HG03442 (cell line): ENCODE results near the gene OGDH.
"Not testable (repeated sequence)": the region's sequence is repeated elsewhere in the genome, so short reads cannot be mapped to it uniquely, and the experiment has no call there.

ENCODE experiments used
- ATAC-seq: cut with Tn5 transposase; IDR thresholded peaks from one replicate; pipeline ENCODE4 v1.9.1; 2021; ENCODE audit warnings: mild to moderate bottlenecking, moderate library complexity; ENCODE audit not compliant: unreplicated experiment

OGDH gene

GRCh38 chr7:44580945-44581878, 25.2 kb upstream of the OGDH start:
- ATAC-seq, result peak; percentile 26

GRCh38 chr7:44581879-44582603, 24.4 kb upstream of the OGDH start, which contains the start of gene TMED4:
TMED4 (minus strand) TSS chr7:44582231; CDS start chr7:44582206, 25 bp downstream.
- peak; percentile 82 for ATAC-seq

- ATAC-seq, result no peak
Observed at GRCh38 chr7:44583146-44583865, 23.1 kb upstream of the OGDH start.

GRCh38 chr7:44587843-44588711, 18.4 kb upstream of the OGDH start:
- ATAC-seq, result no peak

GRCh38 chr7:44590910-44591309, 15.5 kb upstream of the OGDH start:
- ATAC-seq, result no peak

GRCh38 chr7:44595934-44596635, 10.3 kb upstream of the OGDH start:
- no peak for ATAC-seq

GRCh38 chr7:44597181-44597580, 9.2 kb upstream of the OGDH start:
- ATAC-seq, result not testable (repeated sequence)

- no peak for ATAC-seq
Observed at GRCh38 chr7:44599222-44599621, 7.2 kb upstream of the OGDH start.

GRCh38 chr7:44602576-44602910, 3.9 kb upstream of the OGDH start:
- ATAC-seq, result no peak

- ATAC-seq, result no peak
Observed at GRCh38 chr7:44603193-44603592, 3.2 kb upstream of the OGDH start.

GRCh38 chr7:44604941-44605340, 1.5 kb upstream of the OGDH start:
- no peak for ATAC-seq

- no peak for ATAC-seq
Observed at GRCh38 chr7:44607141-44608068, 978 bp downstream of the OGDH start.

- no peak for ATAC-seq
Observed at GRCh38 chr7:44608916-44609648, 2.7 kb downstream of the OGDH start.

- ATAC-seq, result no peak
Observed at GRCh38 chr7:44609829-44610228, 3.4 kb downstream of the OGDH start.

- ATAC-seq, result no peak
Observed at GRCh38 chr7:44615149-44615611, 8.8 kb downstream of the OGDH start.

GRCh38 chr7:44615793-44616192, 9.4 kb downstream of the OGDH start:
- ATAC-seq, result no peak

GRCh38 chr7:44616545-44616944, 10.1 kb downstream of the OGDH start:
- ATAC-seq, result no peak
